ENCODE results near the gene FAU. TPM values are rescaled to one million over a fixed set of nuclear protein-coding genes. Genes with fewer than 3 reads are reported as not detected.
A peak's percentile ranks its signal among the peaks of the same experiment; 100 is the strongest.

FAU gene
- total RNA-seq, 1 experiment from 2014 or later, result 650 TPM

DNA sequence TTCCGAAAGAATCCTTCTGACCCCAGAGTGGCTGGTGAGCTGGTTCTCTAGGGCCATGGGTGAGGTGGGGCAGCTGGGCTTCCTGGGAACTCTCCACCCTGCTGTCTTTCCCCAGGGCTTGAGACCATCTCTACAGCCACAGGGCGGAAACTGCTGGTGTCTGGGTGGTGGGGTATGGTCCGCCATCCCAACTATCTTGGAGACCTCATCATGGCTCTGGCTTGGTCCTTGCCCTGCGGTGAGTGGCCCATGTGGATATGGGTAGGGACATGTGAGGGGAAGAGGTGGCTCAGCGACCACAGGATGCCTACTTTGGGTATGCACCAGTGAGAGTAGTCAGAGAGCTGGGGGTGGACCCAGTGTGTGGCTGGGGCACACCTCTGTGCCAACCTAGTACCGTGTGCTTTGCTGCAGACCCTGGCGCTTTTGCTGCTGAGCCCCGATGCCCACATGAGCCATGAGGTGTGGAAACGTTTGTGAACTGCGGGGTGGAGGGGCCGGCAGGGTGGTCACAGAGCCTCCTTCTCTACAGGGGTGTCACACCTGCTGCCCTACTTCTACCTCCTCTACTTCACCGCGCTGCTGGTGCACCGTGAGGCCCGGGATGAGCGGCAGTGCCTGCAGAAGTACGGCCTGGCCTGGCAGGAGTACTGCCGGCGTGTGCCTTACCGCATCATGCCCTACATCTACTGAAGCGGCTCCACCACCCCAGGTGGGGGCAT lies 6.4 kb downstream of the FAU start:
- Mint-ChIP-seq H3K9me3 (ENCODE audit: low read depth, unreplicated experiment) (no peaks in the 10 kb centered on the region), H3K27ac (ENCODE audit: unreplicated experiment) (no peak overlapping the region), H3K4me1 (ENCODE audit: low read depth, unreplicated experiment) (peaks cover 40% of the 10 kb centered on the region), H3K4me3 (ENCODE audit: low read depth, unreplicated experiment) (peak overlapping the region; percentile 82), H3K27me3 (ENCODE audit: unreplicated experiment) (no peaks in the 10 kb centered on the region), H3K36me3 (ENCODE audit: insufficient read depth, unreplicated experiment) (peaks cover 88% of the 10 kb centered on the region)
- BruUV-seq (replicated peaks), result no TSS peak
- no peak for DNase-seq
- CTCF ChIA-PET, result interaction anchor here (0.6 kb wide), 1 partner anchor 160 kb away, joined by 7 read pairs; no protein-coding TSS in a partner anchor
- TF ChIP-seq, protein P1, sequence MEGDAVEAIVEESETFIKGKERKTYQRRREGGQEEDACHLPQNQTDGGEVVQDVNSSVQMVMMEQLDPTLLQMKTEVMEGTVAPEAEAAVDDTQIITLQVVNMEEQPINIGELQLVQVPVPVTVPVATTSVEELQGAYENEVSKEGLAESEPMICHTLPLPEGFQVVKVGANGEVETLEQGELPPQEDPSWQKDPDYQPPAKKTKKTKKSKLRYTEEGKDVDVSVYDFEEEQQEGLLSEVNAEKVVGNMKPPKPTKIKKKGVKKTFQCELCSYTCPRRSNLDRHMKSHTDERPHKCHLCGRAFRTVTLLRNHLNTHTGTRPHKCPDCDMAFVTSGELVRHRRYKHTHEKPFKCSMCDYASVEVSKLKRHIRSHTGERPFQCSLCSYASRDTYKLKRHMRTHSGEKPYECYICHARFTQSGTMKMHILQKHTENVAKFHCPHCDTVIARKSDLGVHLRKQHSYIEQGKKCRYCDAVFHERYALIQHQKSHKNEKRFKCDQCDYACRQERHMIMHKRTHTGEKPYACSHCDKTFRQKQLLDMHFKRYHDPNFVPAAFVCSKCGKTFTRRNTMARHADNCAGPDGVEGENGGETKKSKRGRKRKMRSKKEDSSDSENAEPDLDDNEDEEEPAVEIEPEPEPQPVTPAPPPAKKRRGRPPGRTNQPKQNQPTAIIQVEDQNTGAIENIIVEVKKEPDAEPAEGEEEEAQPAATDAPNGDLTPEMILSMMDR (IDR thresholded peaks at IDR 0.05; ENCODE audit: unreplicated experiment), result no peak
- intact Hi-C loops (cut with micrococcal nuclease; ENCODE audit: unreplicated experiment), result loop anchor here (5.0 to 10.0 kb wide), 2 partner anchors 271 to 328 kb away; partner anchors contain the start of gene CDC42BPG

DNA sequence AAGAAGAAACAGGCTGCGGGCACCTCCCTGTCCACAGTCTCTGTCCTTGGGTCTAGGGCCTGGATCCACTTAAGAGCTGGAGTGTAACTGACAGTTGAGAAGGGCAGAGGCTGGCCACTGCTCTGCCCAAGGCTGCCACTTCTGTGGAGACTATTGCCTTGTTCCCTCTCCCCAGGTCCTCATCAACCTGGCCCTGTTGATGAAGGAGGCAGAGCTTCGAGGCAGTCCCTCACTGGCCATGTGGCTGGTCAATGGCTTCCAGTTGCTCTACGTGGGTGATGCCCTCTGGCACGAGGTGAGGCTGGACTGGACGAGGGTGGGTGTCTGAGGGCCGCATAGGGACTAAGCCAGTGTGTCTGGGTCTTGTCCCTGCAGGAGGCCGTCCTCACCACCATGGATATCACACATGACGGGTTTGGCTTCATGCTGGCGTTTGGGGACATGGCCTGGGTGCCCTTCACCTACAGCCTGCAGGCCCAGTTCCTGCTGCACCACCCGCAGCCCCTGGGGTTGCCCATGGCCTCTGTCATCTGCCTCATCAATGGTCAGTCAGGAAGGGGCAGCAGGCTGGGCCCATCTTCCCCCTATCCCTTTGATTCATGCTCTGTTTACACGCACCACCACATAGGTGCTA lies 7.3 kb downstream of the FAU start:
- H3K27me3 Mint-ChIP-seq (ENCODE audit: unreplicated experiment), result no peaks in the 10 kb centered on the region
- intact Hi-C loops (cut with micrococcal nuclease; ENCODE audit: unreplicated experiment), result loop anchor here (5.0 to 10.0 kb wide), 3 partner anchors 68 to 327 kb away; partner anchors contain the start of genes CAPN1 and CDC42BPG
- no peak overlapping the region for H3K27ac Mint-ChIP-seq (ENCODE audit: unreplicated experiment)
- DNase-seq, result no peak
- H3K4me3 Mint-ChIP-seq (ENCODE audit: low read depth, unreplicated experiment), result no peak overlapping the region
- CTCF ChIA-PET, result interaction anchor here (0.6 kb wide), 1 partner anchor 161 kb away, joined by 7 read pairs; no protein-coding TSS in a partner anchor
- TF ChIP-seq, protein P1 (IDR thresholded peaks at IDR 0.05; ENCODE audit: unreplicated experiment), result no peak
- H3K4me1 Mint-ChIP-seq (ENCODE audit: low read depth, unreplicated experiment), result peaks cover 40% of the 10 kb centered on the region
- BruUV-seq (replicated peaks), result no TSS peak
- no peaks in the 10 kb centered on the region for H3K9me3 Mint-ChIP-seq (ENCODE audit: low read depth, unreplicated experiment)
- peaks cover 90% of the 10 kb centered on the region for H3K36me3 Mint-ChIP-seq (ENCODE audit: insufficient read depth, unreplicated experiment)

GRCh38 chr11:65113839-65114238 lies 8.1 kb downstream of the FAU start:
- TSS peak; percentile 28 for BruUV-seq (replicated peaks)
- peak overlapping the region; percentile 79 for H3K27ac Mint-ChIP-seq (ENCODE audit: unreplicated experiment)
- DNase-seq, result no peak
- CTCF ChIA-PET, result no interaction called here
- intact Hi-C loops (cut with micrococcal nuclease; ENCODE audit: unreplicated experiment), result loop anchor here (5.0 to 10.0 kb wide), 2 partner anchors 68 to 269 kb away; partner anchors contain the start of genes CAPN1 and CDC42BPG
- no peaks in the 10 kb centered on the region for H3K9me3 Mint-ChIP-seq (ENCODE audit: low read depth, unreplicated experiment)
- H3K4me1 Mint-ChIP-seq (ENCODE audit: low read depth, unreplicated experiment), result peaks cover 37% of the 10 kb centered on the region
- TF ChIP-seq, protein P1 (IDR thresholded peaks at IDR 0.05; ENCODE audit: unreplicated experiment), result no peak
- H3K4me3 Mint-ChIP-seq (ENCODE audit: low read depth, unreplicated experiment), result peak overlapping the region; percentile 81
- no peaks in the 10 kb centered on the region for H3K27me3 Mint-ChIP-seq (ENCODE audit: unreplicated experiment)
- peaks cover 84% of the 10 kb centered on the region for H3K36me3 Mint-ChIP-seq (ENCODE audit: insufficient read depth, unreplicated experiment)

DNA sequence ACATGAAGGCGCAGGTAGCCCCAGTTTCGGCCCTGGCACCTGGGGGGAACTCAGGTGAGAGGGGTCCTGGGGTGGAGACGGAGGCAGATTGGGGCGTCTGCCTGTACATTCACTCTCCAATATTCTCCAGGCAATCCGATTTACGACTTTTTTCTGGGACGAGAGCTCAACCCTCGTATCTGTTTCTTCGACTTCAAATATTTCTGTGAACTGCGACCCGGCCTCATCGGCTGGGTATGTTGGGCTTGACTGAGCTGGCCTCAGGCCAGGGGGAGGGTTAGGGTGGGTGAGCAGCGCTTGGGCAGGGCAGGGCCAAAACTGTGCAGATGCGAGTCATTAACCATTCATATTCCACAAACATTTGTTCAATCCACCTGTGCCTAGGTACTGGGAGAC lies 8.6 kb downstream of the FAU start:
- Mint-ChIP-seq H3K4me3 (ENCODE audit: low read depth, unreplicated experiment) (peak overlapping the region; percentile 81), H3K27ac (ENCODE audit: unreplicated experiment) (peak overlapping the region; percentile 79), H3K9me3 (ENCODE audit: low read depth, unreplicated experiment) (no peaks in the 10 kb centered on the region), H3K36me3 (ENCODE audit: insufficient read depth, unreplicated experiment) (peaks cover 79% of the 10 kb centered on the region), H3K4me1 (ENCODE audit: low read depth, unreplicated experiment) (peaks cover 34% of the 10 kb centered on the region), H3K27me3 (ENCODE audit: unreplicated experiment) (no peaks in the 10 kb centered on the region)
- CTCF ChIA-PET, result interaction anchor here (0.8 to 1.0 kb wide), 2 partner anchors 9 to 68 kb away, joined by 3 to 5 read pairs; partner anchors contain the start of genes CAPN1, FAU and MRPL49
- no peak for DNase-seq
- TF ChIP-seq, protein P1 (IDR thresholded peaks at IDR 0.05; ENCODE audit: unreplicated experiment), result no peak
- BruUV-seq (replicated peaks), result no TSS peak
- intact Hi-C loops (cut with micrococcal nuclease; ENCODE audit: unreplicated experiment), result loop anchor here (5.0 to 10.0 kb wide), 2 partner anchors 69 to 269 kb away; partner anchors contain the start of genes CAPN1 and CDC42BPG
